Prostate gland (tissue), 2 donors: ENCODE results near the gene CADM4. TPM values are rescaled to one million over a fixed set of nuclear protein-coding genes. Genes with fewer than 3 reads are reported as not detected.

Source experiments
- DNase-seq: peaks from one replicate; pipeline ENCODE4 v3.0.0-alpha.2; 2019; ENCODE audit warnings: low spot score
- H3K27ac ChIP-seq, 2 donors: fragments of 200-600 bp; sonication (generic); 2 replicates each; pipeline ENCODE4 v1.5.1; 2017 to 2019
- H3K27me3 ChIP-seq: fragments of 200-600 bp; sonication (generic); replicated peaks from 2 replicates; pipeline ENCODE4 v1.5.1; 2019; ENCODE audit not compliant: insufficient read depth
- H3K36me3 ChIP-seq, 2 donors: fragments of 200-600 bp; sonication (generic); 1 replicate in 1 of 2; 2 replicates in 1 of 2; pipeline versions ENCODE4 v1.5.1 to v1.8.1; 2017 to 2019
- H3K4me1 ChIP-seq: fragments of 200-600 bp; sonication (generic); replicated peaks from 2 replicates; pipeline ENCODE4 v1.5.1; 2019
- H3K4me3 ChIP-seq, 2 donors: fragments of 200-600 bp; sonication (generic); 2 replicates each; pipeline ENCODE4 v1.5.1; 2017 to 2019
- H3K9me3 ChIP-seq: fragments of 200-600 bp; sonication (generic); 2 replicates; pipeline ENCODE4 v1.5.1; 2017
- CTCF ChIP-seq, 4 experiments: fragments of 200-600 bp in 2 of 4; fragments of 450-650 bp in 2 of 4; sonication (generic) in 2 of 4; IDR thresholded peaks; 1 replicate in 3 of 4; 2 replicates in 1 of 4; pipeline ENCODE4 v1.5.1; 2016 to 2019; ENCODE audit warnings: antibody characterized with exemption in 4 of 4, mild to moderate bottlenecking in 2 of 4, moderate library complexity in 2 of 4
- POLR2A ChIP-seq: fragments of 450-650 bp; IDR thresholded peaks from one replicate; pipeline ENCODE4 v1.6.1; 2016; ENCODE audit warnings: antibody characterized with exemption, mild to moderate bottlenecking
- POLR2AphosphoS5 ChIP-seq: sonication (generic); formaldehyde crosslinking; IDR thresholded peaks from one replicate; pipeline ENCODE4 v1.6.1; 2017; ENCODE audit warnings: antibody characterized with exemption
- WGBS: methylation state at CpG from one replicate; pipeline ENCODE4 v1.1.5; 2018; 5-methylcytosine and 5-hydroxymethylcytosine counted together
- intact Hi-C: fragments of 100-400 bp; cut with DNase I; formaldehyde crosslinking; loops from one replicate; pipeline ENCODE4 v1.14.2; 2022
- total RNA-seq, 2 donors: library from RNA; depleted of rRNA; stranded (reverse); fragments of >200 nt; gene quantifications; one replicate each; pipeline ENCODE4 v1.1.0, GENCODE V29; 2016

CADM4 gene
- total RNA-seq, 2 donors from 2014 or later: 21.1 to 49.4 TPM

- DNase-seq: peak; percentile 100
- peak within 1 kb of the TSS; percentile 32 to 59 for H3K4me3 ChIP-seq
- peak; percentile 100 for TF ChIP-seq POLR2AphosphoS5
- TF ChIP-seq POLR2A: peak; percentile 96
- peak in 1 of 4 experiments; percentile 26 for TF ChIP-seq CTCF (IDR thresholded peaks at IDR 0.05)
- no peaks in the 10 kb centered on the region for H3K27me3 ChIP-seq
- intact Hi-C loops: loop anchor here (1.0 to 2.0 kb wide), 2 partner anchors 21 to 61 kb away; partner anchors contain the start of genes PINLYP and XRCC1
- peak within 1 kb of the TSS; percentile 94 to 97 for H3K27ac ChIP-seq
- peaks cover 0 to 16% of the 10 kb centered on the region in 2 donors for H3K36me3 ChIP-seq
- peaks cover 28% of the 10 kb centered on the region for H3K4me1 ChIP-seq
- WGBS: under 1% methylated on average over 60 of the region's 60 CpGs
- no peaks in the 10 kb centered on the region for H3K9me3 ChIP-seq
Measured at GRCh38 chr19:43595999-43596841, 43.4 kb downstream of the CADM4 start, which contains the start of the genes IRGQ and ZNF576. TSS of gene IRGQ (minus strand) at chr19:43596134. CDS start at chr19:43595338, 796 bp downstream. TSS of gene ZNF576 (plus strand) at chr19:43596595. CDS start at chr19:43597109, 514 bp downstream.

GRCh38 chr19:43595605-43595998 is 44.0 kb downstream of the CADM4 start:
- peak overlapping the region; percentile 32 to 59 for H3K4me3 ChIP-seq
- intact Hi-C loops: loop anchor here (2.0 kb wide), 1 partner anchor 61 kb away; no protein-coding TSS in a partner anchor
- no peaks in the 10 kb centered on the region for H3K27me3 ChIP-seq
- WGBS: under 1% methylated on average over 18 of the region's 18 CpGs
- TF ChIP-seq CTCF (IDR thresholded peaks at IDR 0.05) (no peak), POLR2AphosphoS5 (no peak), POLR2A (no peak)
- peak overlapping the region; percentile 94 to 97 for H3K27ac ChIP-seq
- H3K36me3 ChIP-seq: peaks cover 0 to 16% of the 10 kb centered on the region in 2 donors
- peaks cover 24% of the 10 kb centered on the region for H3K4me1 ChIP-seq
- no peak for DNase-seq
- H3K9me3 ChIP-seq: no peaks in the 10 kb centered on the region

GRCh38 chr19:43594710-43595604 is 44.7 kb downstream of the CADM4 start:
- H3K27ac ChIP-seq: peak overlapping the region; percentile 94 to 97
- no peaks in the 10 kb centered on the region for H3K27me3 ChIP-seq
- TF ChIP-seq POLR2AphosphoS5: peak; percentile 17
- TF ChIP-seq POLR2A: no peak
- TF ChIP-seq CTCF (IDR thresholded peaks at IDR 0.05): peak; percentile 21 to 84 (median 72)
- intact Hi-C loops: loop anchor here (2.0 kb wide), 1 partner anchor 60 kb away; no protein-coding TSS in a partner anchor
- H3K36me3 ChIP-seq: peaks cover 0 to 16% of the 10 kb centered on the region in 2 donors
- no peaks in the 10 kb centered on the region for H3K9me3 ChIP-seq
- H3K4me3 ChIP-seq: peak overlapping the region; percentile 32 to 59
- 2% methylated on average over 50 of the region's 64 CpGs for WGBS
- peak; percentile 43 for DNase-seq
- peaks cover 21% of the 10 kb centered on the region for H3K4me1 ChIP-seq

DNA sequence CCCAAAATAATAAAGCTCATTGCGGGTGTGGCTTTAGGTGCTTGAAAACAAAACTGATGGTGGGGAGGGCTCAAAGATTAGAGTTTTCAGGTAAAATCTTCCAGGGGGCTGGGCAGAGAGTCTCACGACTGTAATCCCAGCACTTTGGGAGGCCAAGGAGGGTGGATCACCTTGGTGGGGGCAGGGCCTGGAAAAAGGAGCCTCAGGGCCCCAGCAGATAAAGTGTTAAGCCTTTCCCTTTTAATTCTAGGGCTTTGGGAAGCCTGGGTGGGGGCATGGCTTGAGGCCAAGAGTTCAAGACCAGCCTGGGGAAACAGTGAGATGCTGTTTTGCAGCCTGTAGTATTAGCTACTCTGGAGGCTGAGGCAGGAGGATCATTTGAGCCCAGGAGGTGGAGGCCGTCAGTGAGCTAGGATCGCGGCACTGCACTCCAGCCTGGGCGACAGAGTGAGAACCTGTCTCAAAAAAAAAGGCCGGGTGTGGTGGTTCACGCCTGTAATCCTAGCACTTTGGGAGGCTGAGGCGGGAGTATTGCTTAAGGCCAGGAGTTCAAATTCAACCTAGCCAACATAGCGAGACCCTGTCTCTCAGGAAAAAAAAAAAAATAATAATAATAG is 45.5 kb downstream of the CADM4 start:
- Histone ChIP-seq H3K27me3 (no peaks in the 10 kb centered on the region), H3K4me3 (peak overlapping the region in 1 of 2 donors; percentile 59), H3K4me1 (peaks cover 15% of the 10 kb centered on the region), H3K9me3 (no peaks in the 10 kb centered on the region), H3K36me3 (peaks cover 0 to 16% of the 10 kb centered on the region in 2 donors), H3K27ac (peak overlapping the region; percentile 94 to 97)
- intact Hi-C loops: loop anchor here (2.0 kb wide), 1 partner anchor 59 kb away; no protein-coding TSS in a partner anchor
- WGBS: 89% methylated on average over 10 of the region's 10 CpGs
- no peak for TF ChIP-seq POLR2A
- TF ChIP-seq CTCF (IDR thresholded peaks at IDR 0.05): no peak
- TF ChIP-seq POLR2AphosphoS5: no peak
- no peak for DNase-seq
